ENCODE results near the gene SLC25A41.

- no peak for TF ChIP-seq CTCF (IDR thresholded peaks at IDR 0.05; ENCODE audit: insufficient read depth, low read length, poor library complexity, severe bottlenecking)
- no peak for TF ChIP-seq EZH2phosphoT487 (conservative IDR thresholded peaks at IDR 0.05; ENCODE audit: low read length)
These were observed 52.4 kb downstream of the SLC25A41 start for GRCh38 chr19:6381030-6381750.

Data from SU-DHL-6 (cell line).